Gastroesophageal sphincter (tissue), 4 donors: Measurements from ENCODE around the gene GPX5. TPM values are rescaled to one million over a fixed set of nuclear protein-coding genes. Genes with fewer than 3 reads are reported as not detected.

ENCODE experiments used
- ATAC-seq: fragments of 150-250 bp; one replicate; pipeline ENCODE4 v1.9.1; 2016; ENCODE audit warnings: mild to moderate bottlenecking, moderate library complexity
- H3K27ac ChIP-seq, 4 donors: fragments of 200-600 bp; sonication (generic) in 3 of 4; 1 replicate in 3 of 4; 2 replicates in 1 of 4; pipeline ENCODE4 v1.5.1; 2016 to 2019
- H3K27me3 ChIP-seq: fragments of 200-600 bp; sonication (generic); one replicate; pipeline ENCODE4 v1.5.1; 2019
- H3K36me3 ChIP-seq, 2 donors: fragments of 200-600 bp; sonication (generic); one replicate each; pipeline ENCODE4 v1.5.1; 2019; ENCODE audit warnings: control low read depth in 1 of 2
- H3K4me1 ChIP-seq, 3 donors: fragments of 200-600 bp; sonication (generic); 1 replicate in 2 of 3; 2 replicates in 1 of 3; pipeline ENCODE4 v1.5.1; 2016 to 2019; ENCODE audit warnings: control low read depth in 2 of 3
- H3K4me3 ChIP-seq, 2 donors: fragments of 200-600 bp; sonication (generic); one replicate each; pipeline ENCODE4 v1.5.1; 2019; ENCODE audit warnings: mild to moderate bottlenecking in 1 of 2, moderate library complexity in 1 of 2
- H3K9me3 ChIP-seq, 3 donors: fragments of 200-600 bp; sonication (generic); one replicate each; pipeline ENCODE4 v1.5.1; 2017 to 2019; ENCODE audit warnings: control low read depth in 2 of 3
- CTCF ChIP-seq, 4 experiments: fragments of 200-600 bp in 2 of 4; fragments of 450-650 bp in 2 of 4; sonication (generic) in 1 of 4; IDR thresholded peaks; one replicate each; pipeline ENCODE4 v1.5.1; 2017 to 2019; ENCODE audit warnings: antibody characterized with exemption in 4 of 4, mild to moderate bottlenecking in 2 of 4, moderate library complexity in 2 of 4
- EP300 ChIP-seq: sonication (generic); formaldehyde crosslinking; IDR thresholded peaks from one replicate; pipeline ENCODE4 v1.6.1; 2017; ENCODE audit warnings: antibody characterized with exemption, mild to moderate bottlenecking
- POLR2A ChIP-seq, 2 donors: fragments of 450-650 bp; IDR thresholded peaks; one replicate each; pipeline ENCODE4 v1.6.1; 2017; ENCODE audit warnings: antibody characterized with exemption in 2 of 2, mild to moderate bottlenecking in 2 of 2, moderate library complexity in 1 of 2
- POLR2AphosphoS5 ChIP-seq: sonication (generic); formaldehyde crosslinking; IDR thresholded peaks from one replicate; pipeline ENCODE4 v1.6.1; 2017; ENCODE audit warnings: antibody characterized with exemption
- WGBS, 2 donors: methylation state at CpG; one replicate each; pipeline ENCODE4 v1.1.5; 2018; ENCODE audit warnings: low coverage in 1 of 2; 5-methylcytosine and 5-hydroxymethylcytosine counted together
- total RNA-seq, 4 donors: library from RNA; depleted of rRNA; stranded (reverse); fragments of >200 nt; gene quantifications; one replicate each; pipeline ENCODE4 v1.1.0, GENCODE V29; 2016

Gene GPX5
- total RNA-seq, 4 donors from 2014 or later = not detected

GRCh38 chr6:28553986-28554881 lies 28.6 kb downstream of the GPX5 start:
- no peaks in the 10 kb centered on the region for H3K4me1 ChIP-seq
- no peak for ATAC-seq
- peaks cover 64% of the 10 kb centered on the region for H3K27me3 ChIP-seq
- TF ChIP-seq CTCF (IDR thresholded peaks at IDR 0.05) (no peak), POLR2AphosphoS5 (no peak), EP300 (no peak), POLR2A (IDR thresholded peaks at IDR 0.05) (no peak)
- H3K4me3 ChIP-seq = no peak overlapping the region
- WGBS, 2 donors = 17 to 18% methylated on average over 16 to 21 of the region's 25 CpGs
- no peak overlapping the region for H3K27ac ChIP-seq
- H3K9me3 ChIP-seq = no peaks in the 10 kb centered on the region
- no peaks in the 10 kb centered on the region for H3K36me3 ChIP-seq

- Histone ChIP-seq H3K9me3 (no peaks in the 10 kb centered on the region), H3K27me3 (peaks cover 55% of the 10 kb centered on the region), H3K27ac (no peak overlapping the region), H3K36me3 (no peaks in the 10 kb centered on the region), H3K4me3 (no peak overlapping the region), H3K4me1 (no peaks in the 10 kb centered on the region)
- 72 to 82% methylated on average over 2 of the region's 2 CpGs for WGBS, 2 donors
- TF ChIP-seq POLR2AphosphoS5 (no peak), CTCF (IDR thresholded peaks at IDR 0.05) (no peak), EP300 (no peak), POLR2A (IDR thresholded peaks at IDR 0.05) (no peak)
- ATAC-seq = no peak
Measured at GRCh38 chr6:28555136-28555535, 29.5 kb downstream of the GPX5 start.

- Histone ChIP-seq H3K4me3 (no peak overlapping the region), H3K27ac (no peak overlapping the region), H3K36me3 (no peaks in the 10 kb centered on the region), H3K4me1 (no peaks in the 10 kb centered on the region), H3K9me3 (no peaks in the 10 kb centered on the region), H3K27me3 (peaks cover 25% of the 10 kb centered on the region)
- ATAC-seq = no peak
- WGBS, 2 donors = 66 to 75% methylated on average over 3 of the region's 3 CpGs
- TF ChIP-seq POLR2A (IDR thresholded peaks at IDR 0.05) = no peak
- TF ChIP-seq POLR2AphosphoS5 = no peak
- TF ChIP-seq EP300 = no peak
- TF ChIP-seq CTCF (IDR thresholded peaks at IDR 0.05) = no peak
Measured at GRCh38 chr6:28558629-28559028, 32.9 kb downstream of the GPX5 start.

GRCh38 chr6:28563430-28564095 lies 37.9 kb downstream of the GPX5 start:
- no peaks in the 10 kb centered on the region for H3K9me3 ChIP-seq
- H3K36me3 ChIP-seq = no peaks in the 10 kb centered on the region
- H3K27ac ChIP-seq = no peak overlapping the region
- no peaks in the 10 kb centered on the region for H3K4me1 ChIP-seq
- 13 to 33% methylated on average over 3 of the region's 3 CpGs for WGBS, 2 donors
- no peak overlapping the region for H3K4me3 ChIP-seq
- TF ChIP-seq CTCF (IDR thresholded peaks at IDR 0.05) = no peak
- no peak for TF ChIP-seq POLR2A (IDR thresholded peaks at IDR 0.05)
- no peak for TF ChIP-seq EP300
- no peak for TF ChIP-seq POLR2AphosphoS5
- peaks cover 20% of the 10 kb centered on the region for H3K27me3 ChIP-seq
- no peak for ATAC-seq
